CD8-positive, alpha-beta memory T cell (primary cell): Measurements from ENCODE around the gene LEMD3. TPM values are rescaled to one million over a fixed set of nuclear protein-coding genes. Genes with fewer than 3 reads are reported as not detected.

ENCODE experiments used
- CTCF ChIA-PET: fragments of 350-600 bp; sonication (Branson Sonifier 250); formaldehyde crosslinking; loops from one replicate; lab custom pipeline; 2021; ENCODE audit warnings: antibody characterized with exemption; lab: Charles Lee
- POLR2A ChIA-PET: fragments of 350-600 bp; sonication (Branson Sonifier 250); formaldehyde crosslinking; loops from one replicate; lab custom pipeline; 2021; ENCODE audit warnings: antibody characterized with exemption; lab: Charles Lee
- DNase-seq, 5 donors: peaks; one replicate each; pipeline versions ENCODE4 v3.0.0 to v3.0.0-alpha.2; 2020 to 2022; ENCODE audit warnings: mixed read lengths in 1 of 5
- H3K27ac ChIP-seq: one replicate; pipeline ENCODE4 v1.7.0; 2013; ENCODE audit warnings: low read depth, mild to moderate bottlenecking, low read length, moderate library complexity
- H3K27me3 ChIP-seq: 2 replicates; pipeline ENCODE4 v1.7.0; 2013; ENCODE audit warnings: low read length, mild to moderate bottlenecking; ENCODE audit not compliant: insufficient read depth, poor library complexity, severe bottlenecking
- H3K36me3 ChIP-seq: 2 replicates; pipeline ENCODE4 v1.7.0; 2013; ENCODE audit warnings: mild to moderate bottlenecking, low read length, moderate library complexity; ENCODE audit not compliant: insufficient read depth
- H3K4me1 ChIP-seq: 2 replicates; pipeline ENCODE4 v1.7.0; 2013; ENCODE audit warnings: mild to moderate bottlenecking, low read length, moderate library complexity; ENCODE audit not compliant: insufficient read depth
- H3K4me3 ChIP-seq: 2 replicates; pipeline ENCODE4 v1.7.0; 2013; ENCODE audit warnings: mild to moderate bottlenecking, low read length
- H3K9me3 ChIP-seq: 2 replicates; pipeline ENCODE4 v1.7.0; 2013; ENCODE audit warnings: mild to moderate bottlenecking, low read length
- H3K27ac Mint-ChIP-seq, 8 donors: one replicate each; pipeline ENCODE4 v1.8.0; 2020 to 2021; ENCODE audit warnings: mixed read lengths in 8 of 8, mild to moderate bottlenecking in 6 of 8, inconsistent platforms in 3 of 8, moderate library complexity in 3 of 8
- H3K27me3 Mint-ChIP-seq, 2 donors: one replicate each; pipeline ENCODE4 v1.8.0; 2020 to 2021; ENCODE audit warnings: mixed read lengths in 2 of 2, mild to moderate bottlenecking in 1 of 2, moderate library complexity in 1 of 2
- H3K36me3 Mint-ChIP-seq, 3 donors: one replicate each; pipeline ENCODE4 v1.8.0; 2020 to 2021; ENCODE audit warnings: mixed read lengths in 3 of 3, inconsistent platforms in 1 of 3, mild to moderate bottlenecking in 1 of 3
- H3K4me1 Mint-ChIP-seq, 3 donors: one replicate each; pipeline ENCODE4 v1.8.0; 2020 to 2021; ENCODE audit warnings: mixed read lengths in 3 of 3, inconsistent platforms in 1 of 3, mild to moderate bottlenecking in 1 of 3
- H3K4me3 Mint-ChIP-seq, 7 donors: one replicate each; pipeline ENCODE4 v1.8.0; 2020 to 2021; ENCODE audit warnings: mixed read lengths in 7 of 7, mild to moderate bottlenecking in 6 of 7, moderate library complexity in 4 of 7, inconsistent platforms in 2 of 7
- H3K9me3 Mint-ChIP-seq, 5 donors: one replicate each; pipeline ENCODE4 v1.8.0; 2020 to 2022; ENCODE audit warnings: mixed read lengths in 5 of 5, mild to moderate bottlenecking in 3 of 5, moderate library complexity in 2 of 5, inconsistent platforms in 1 of 5
- polyA plus RNA-seq: library from polyadenylated mRNA; unstranded; fragments of 300-500 nt; fragmentation: Illumina TruSeq; gene quantifications from one replicate; pipeline ENCODE4 v1.2.3, GENCODE V29; 2021
- total RNA-seq, 2 experiments: library from RNA; stranded (reverse); gene quantifications; one replicate each; pipeline ENCODE4 v1.2.3, GENCODE V29; 2021

LEMD3 gene
- total and polyA plus RNA-seq, 3 experiments from 2014 or later, result 26.4 to 28.0 (median 26.8) TPM

DNA sequence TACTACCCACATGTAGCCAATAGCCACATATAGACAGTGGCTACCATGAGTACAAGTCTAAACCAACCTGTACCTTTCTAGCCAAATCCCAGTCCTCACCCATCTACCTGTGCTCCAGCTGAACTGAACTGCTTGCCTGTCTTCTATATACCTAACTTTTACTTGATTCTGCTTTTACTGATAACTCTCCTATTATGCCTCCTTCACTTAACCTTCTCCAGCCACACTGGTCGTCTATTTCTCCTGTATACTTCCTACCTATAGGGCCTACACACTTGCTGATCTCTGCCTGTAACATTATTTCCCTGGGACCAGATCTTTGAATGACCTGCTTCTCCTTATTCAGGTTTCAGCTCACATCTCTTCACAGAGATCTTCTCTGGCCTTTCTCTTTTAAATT lies 83.1 kb downstream of the LEMD3 start:
- H3K27me3 Mint-ChIP-seq, result no peaks in the 10 kb centered on the region
- peaks cover 0 to 11% (median 8%) of the 10 kb centered on the region in 3 donors for H3K36me3 Mint-ChIP-seq
- Histone ChIP-seq H3K4me3 (no peak overlapping the region), H3K27ac (no peak overlapping the region), H3K27me3 (no peaks in the 10 kb centered on the region), H3K4me1 (no peaks in the 10 kb centered on the region), H3K9me3 (no peaks in the 10 kb centered on the region), H3K36me3 (no peaks in the 10 kb centered on the region)
- ChIA-PET POLR2A (no interaction called here), CTCF (no interaction called here)
- no peaks in the 10 kb centered on the region for H3K4me1 Mint-ChIP-seq
- no peak for DNase-seq
- H3K4me3 Mint-ChIP-seq, result no peak overlapping the region
- no peaks in the 10 kb centered on the region for H3K9me3 Mint-ChIP-seq
- peak overlapping the region in 1 of 8 donors; percentile 13 for H3K27ac Mint-ChIP-seq

DNA sequence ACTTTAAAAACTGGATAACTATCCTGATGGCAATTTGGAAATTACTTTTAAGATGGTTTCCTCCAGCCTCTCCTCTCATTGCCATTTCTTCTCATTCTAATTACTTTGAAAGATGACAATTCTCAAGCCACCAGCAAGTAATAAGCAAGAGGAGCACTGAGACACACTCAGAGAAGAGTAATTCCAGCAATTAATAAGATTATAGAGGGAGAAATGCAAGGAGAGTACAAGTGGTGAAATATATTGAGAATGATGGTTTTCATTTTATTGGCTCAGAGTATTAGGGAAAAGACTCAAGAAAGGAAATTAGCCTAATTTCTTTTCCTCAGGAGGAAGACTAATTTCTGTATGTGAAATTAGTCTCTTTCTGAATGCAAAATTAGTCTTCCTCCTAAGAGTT lies 88.6 kb downstream of the LEMD3 start:
- no peaks in the 10 kb centered on the region for H3K36me3 ChIP-seq
- H3K4me1 ChIP-seq, result no peaks in the 10 kb centered on the region
- no peaks in the 10 kb centered on the region for H3K27me3 ChIP-seq
- ChIA-PET CTCF (no interaction called here), POLR2A (no interaction called here)
- H3K27ac ChIP-seq, result no peak overlapping the region
- H3K9me3 ChIP-seq, result no peaks in the 10 kb centered on the region
- peaks cover 5 to 13% of the 10 kb centered on the region in 2 donors for H3K27me3 Mint-ChIP-seq
- H3K9me3 Mint-ChIP-seq, result no peaks in the 10 kb centered on the region
- no peaks in the 10 kb centered on the region for H3K36me3 Mint-ChIP-seq
- no peaks in the 10 kb centered on the region for H3K4me1 Mint-ChIP-seq
- no peak overlapping the region for H3K4me3 ChIP-seq
- H3K27ac Mint-ChIP-seq, result no peak overlapping the region
- no peak for DNase-seq
- H3K4me3 Mint-ChIP-seq, result no peak overlapping the region

DNA sequence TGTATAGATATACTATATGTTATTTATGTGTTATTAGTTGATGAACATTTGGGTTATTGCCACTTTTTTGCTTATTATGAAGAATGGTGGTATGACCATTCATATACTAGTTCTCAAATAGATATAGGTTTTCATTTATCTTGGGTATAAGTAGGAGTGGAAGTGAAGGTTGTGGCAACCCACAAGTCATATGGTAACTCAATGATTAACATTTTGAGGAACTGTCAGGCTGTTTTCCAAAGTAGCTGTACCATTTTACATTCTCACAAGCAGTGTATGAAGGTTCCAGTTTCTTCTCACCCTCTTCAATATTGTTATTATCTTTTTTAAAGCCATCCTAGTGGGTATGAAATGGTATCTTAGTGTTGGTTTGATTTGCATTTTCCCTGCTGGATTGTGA lies 90.1 kb downstream of the LEMD3 start:
- Mint-ChIP-seq H3K9me3 (no peaks in the 10 kb centered on the region), H3K36me3 (no peaks in the 10 kb centered on the region), H3K4me1 (no peaks in the 10 kb centered on the region), H3K27ac (no peak overlapping the region), H3K4me3 (no peak overlapping the region), H3K27me3 (peaks cover 5 to 18% of the 10 kb centered on the region in 2 donors)
- Histone ChIP-seq H3K27ac (no peak overlapping the region), H3K4me3 (no peak overlapping the region), H3K4me1 (no peaks in the 10 kb centered on the region), H3K36me3 (no peaks in the 10 kb centered on the region), H3K27me3 (no peaks in the 10 kb centered on the region), H3K9me3 (no peaks in the 10 kb centered on the region)
- no peak for DNase-seq
- ChIA-PET POLR2A (no interaction called here), CTCF (no interaction called here)

DNA sequence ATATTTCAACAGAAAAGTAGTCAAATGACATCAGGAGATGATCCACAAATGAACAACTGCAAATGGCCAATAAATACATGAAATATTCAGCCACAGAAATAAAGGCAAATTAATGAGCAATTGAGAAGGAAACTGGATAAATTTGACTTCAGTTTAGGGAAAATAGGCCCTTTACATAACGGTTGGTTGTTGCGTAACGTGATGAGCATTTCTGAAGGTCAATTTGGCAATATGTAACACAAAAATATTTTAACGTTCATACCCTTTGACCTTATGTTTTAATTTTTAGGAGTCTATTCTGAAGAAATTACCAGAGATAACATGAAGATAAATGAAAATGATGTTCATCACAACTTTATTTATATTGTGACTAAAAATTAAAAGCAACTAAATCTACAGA lies 94.4 kb downstream of the LEMD3 start:
- Mint-ChIP-seq H3K4me1 (no peaks in the 10 kb centered on the region), H3K36me3 (no peaks in the 10 kb centered on the region), H3K4me3 (no peak overlapping the region), H3K27ac (no peak overlapping the region), H3K9me3 (no peaks in the 10 kb centered on the region), H3K27me3 (peaks cover 6 to 39% of the 10 kb centered on the region in 2 donors)
- Histone ChIP-seq H3K4me3 (no peak overlapping the region), H3K36me3 (no peaks in the 10 kb centered on the region), H3K9me3 (no peaks in the 10 kb centered on the region), H3K4me1 (no peaks in the 10 kb centered on the region), H3K27me3 (no peaks in the 10 kb centered on the region), H3K27ac (no peak overlapping the region)
- POLR2A ChIA-PET, result no interaction called here
- no peak for DNase-seq
- CTCF ChIA-PET, result no interaction called here

DNA sequence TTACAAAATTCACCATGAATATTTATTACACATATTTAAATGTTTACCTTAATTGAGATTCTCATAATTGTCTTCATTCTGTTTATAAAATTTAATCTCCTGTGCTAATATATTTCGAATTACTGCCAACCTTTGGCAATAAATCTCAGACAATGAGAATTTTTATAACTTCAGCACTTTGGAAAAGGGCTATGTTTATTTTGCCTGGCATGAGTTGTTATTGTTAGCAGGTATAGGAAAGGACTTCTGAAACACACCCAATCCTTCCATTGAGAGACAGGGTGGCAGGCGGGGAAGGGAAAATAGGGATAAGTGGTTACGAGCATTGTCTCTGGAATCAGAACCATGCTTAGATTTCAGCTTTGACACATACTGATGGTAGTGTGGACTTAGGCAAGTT lies 97.0 kb downstream of the LEMD3 start:
- Mint-ChIP-seq H3K27ac (no peak overlapping the region), H3K9me3 (no peaks in the 10 kb centered on the region), H3K4me3 (no peak overlapping the region), H3K4me1 (no peaks in the 10 kb centered on the region), H3K36me3 (no peaks in the 10 kb centered on the region), H3K27me3 (peaks cover 3 to 32% of the 10 kb centered on the region in 2 donors)
- Histone ChIP-seq H3K27ac (no peak overlapping the region), H3K27me3 (no peaks in the 10 kb centered on the region), H3K4me1 (no peaks in the 10 kb centered on the region), H3K4me3 (no peak overlapping the region), H3K9me3 (no peaks in the 10 kb centered on the region), H3K36me3 (no peaks in the 10 kb centered on the region)
- POLR2A ChIA-PET, result no interaction called here
- DNase-seq, result no peak
- CTCF ChIA-PET, result interaction anchor here (1.3 kb wide), 1 partner anchor 16 kb away, joined by 3 read pairs; no protein-coding TSS in a partner anchor

DNA sequence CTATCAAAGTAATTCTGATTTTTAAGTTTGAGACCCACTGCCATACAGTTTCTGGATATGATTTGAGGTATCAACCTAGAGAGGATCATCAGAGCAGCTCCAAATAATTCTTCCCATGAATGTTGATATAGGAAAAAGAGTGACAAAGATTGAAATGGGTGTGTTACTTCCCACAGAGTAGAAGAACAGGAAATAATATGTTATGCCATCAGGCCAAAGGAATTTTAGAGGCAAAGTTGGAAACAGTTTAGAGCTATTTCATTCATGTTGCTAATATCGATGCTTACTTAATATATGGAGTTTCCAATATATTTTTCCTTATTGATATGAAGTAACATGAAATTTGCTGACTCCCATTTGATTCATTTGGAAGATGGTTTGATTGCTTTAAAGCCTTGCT lies 100.2 kb downstream of the LEMD3 start:
- no peaks in the 10 kb centered on the region for H3K9me3 ChIP-seq
- no peaks in the 10 kb centered on the region for H3K27me3 ChIP-seq
- no peaks in the 10 kb centered on the region for H3K4me1 Mint-ChIP-seq
- CTCF ChIA-PET, result no interaction called here
- peaks cover 0 to 4% (median 0%) of the 10 kb centered on the region in 5 donors for H3K9me3 Mint-ChIP-seq
- POLR2A ChIA-PET, result no interaction called here
- DNase-seq, result no peak
- no peaks in the 10 kb centered on the region for H3K4me1 ChIP-seq
- H3K4me3 ChIP-seq, result no peak overlapping the region
- H3K36me3 ChIP-seq, result no peaks in the 10 kb centered on the region
- no peak overlapping the region for H3K27ac ChIP-seq
- peaks cover 6 to 38% of the 10 kb centered on the region in 2 donors for H3K27me3 Mint-ChIP-seq
- H3K27ac Mint-ChIP-seq, result no peak overlapping the region
- no peaks in the 10 kb centered on the region for H3K36me3 Mint-ChIP-seq
- H3K4me3 Mint-ChIP-seq, result no peak overlapping the region

DNA sequence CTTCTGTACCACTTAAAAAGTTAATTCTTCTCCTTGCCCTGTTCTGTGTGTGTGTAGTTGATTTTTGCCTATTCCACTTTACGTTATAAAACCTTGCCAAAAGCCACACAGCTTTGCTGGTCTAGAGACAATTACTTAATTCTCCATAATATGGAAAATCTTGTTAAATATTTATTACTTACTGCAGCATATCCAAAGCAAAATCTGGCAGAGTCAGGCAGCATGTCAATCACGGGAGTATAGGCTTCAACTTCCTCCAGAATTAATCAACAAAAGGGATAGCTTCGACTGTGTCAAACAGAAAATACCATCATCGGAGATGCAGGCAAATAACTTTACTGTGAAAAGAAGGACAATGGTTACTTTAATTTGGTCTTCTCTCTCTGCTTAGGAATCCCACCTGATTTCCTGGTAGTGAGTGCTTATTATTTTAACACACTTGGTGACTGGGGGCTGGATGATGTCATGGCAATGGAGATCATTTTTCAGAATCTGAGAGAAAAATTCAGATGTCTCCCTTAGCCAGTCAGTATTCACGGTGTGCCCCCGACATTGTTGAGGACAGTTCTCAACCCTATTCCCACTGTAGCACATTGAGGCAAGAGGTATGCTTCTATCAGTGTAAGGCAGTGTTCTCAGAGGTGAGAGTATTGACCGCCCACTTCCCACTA lies 105.4 kb downstream of the LEMD3 start:
- Mint-ChIP-seq H3K4me3 (no peak overlapping the region), H3K27me3 (peaks cover 28 to 57% of the 10 kb centered on the region in 2 donors), H3K27ac (no peak overlapping the region), H3K4me1 (peaks cover 5 to 11% (median 5%) of the 10 kb centered on the region in 3 donors), H3K36me3 (no peaks in the 10 kb centered on the region), H3K9me3 (peaks cover 0 to 4% (median 0%) of the 10 kb centered on the region in 5 donors)
- H3K4me1 ChIP-seq, result no peaks in the 10 kb centered on the region
- peaks cover 4% of the 10 kb centered on the region for H3K27me3 ChIP-seq
- CTCF ChIA-PET, result no interaction called here
- H3K36me3 ChIP-seq, result no peaks in the 10 kb centered on the region
- no peak overlapping the region for H3K4me3 ChIP-seq
- DNase-seq, result no peak
- H3K9me3 ChIP-seq, result no peaks in the 10 kb centered on the region
- POLR2A ChIA-PET, result no interaction called here
- no peak overlapping the region for H3K27ac ChIP-seq

DNA sequence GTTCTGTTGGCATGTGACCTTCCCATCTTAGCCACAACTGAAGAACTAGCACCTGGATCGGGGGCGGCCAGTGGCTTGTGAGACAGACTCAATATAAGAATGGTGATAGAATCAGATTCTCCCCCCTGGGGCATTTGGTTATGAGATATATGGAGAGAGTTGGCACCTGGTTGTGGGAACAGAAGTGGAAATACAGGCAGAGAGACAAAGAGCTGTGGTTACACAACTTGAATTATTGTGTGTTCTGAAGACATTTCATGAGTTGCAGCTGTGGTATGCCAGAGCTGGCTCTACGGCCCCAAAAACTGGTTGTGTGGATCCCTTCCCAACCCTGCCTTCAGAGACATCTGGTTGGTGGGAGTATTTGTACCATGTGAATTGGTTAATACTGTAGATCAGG lies 106.2 kb downstream of the LEMD3 start:
- Histone ChIP-seq H3K4me3 (no peak overlapping the region), H3K36me3 (no peaks in the 10 kb centered on the region), H3K27me3 (peaks cover 13% of the 10 kb centered on the region), H3K4me1 (no peaks in the 10 kb centered on the region), H3K27ac (no peak overlapping the region), H3K9me3 (no peaks in the 10 kb centered on the region)
- Mint-ChIP-seq H3K4me3 (no peak overlapping the region), H3K27me3 (peaks cover 30 to 65% of the 10 kb centered on the region in 2 donors), H3K27ac (no peak overlapping the region), H3K9me3 (peaks cover 0 to 4% (median 0%) of the 10 kb centered on the region in 5 donors), H3K36me3 (no peaks in the 10 kb centered on the region), H3K4me1 (peaks cover 5 to 14% (median 9%) of the 10 kb centered on the region in 3 donors)
- DNase-seq, result no peak
- ChIA-PET CTCF (no interaction called here), POLR2A (no interaction called here)
